ENCODE measurements around the gene APOM. TPM values are rescaled to one million over a fixed set of nuclear protein-coding genes. Genes with fewer than 3 reads are reported as not detected.

APOM gene
- polyA plus RNA-seq, 3 donors, result 4.2 to 8.3 (median 4.8) TPM

- WGBS (ENCODE audit: insufficient coverage), result 50% methylated on average over 6 of the region's 7 CpGs
- H3K27ac Mint-ChIP-seq, result peak overlapping the region; percentile 99 to 100 (median 99)
- peaks cover 29% of the 10 kb centered on the region for H3K4me1 Mint-ChIP-seq
Observed at GRCh38 chr6:31701666-31702404, 46.1 kb downstream of the APOM start.

DNA sequence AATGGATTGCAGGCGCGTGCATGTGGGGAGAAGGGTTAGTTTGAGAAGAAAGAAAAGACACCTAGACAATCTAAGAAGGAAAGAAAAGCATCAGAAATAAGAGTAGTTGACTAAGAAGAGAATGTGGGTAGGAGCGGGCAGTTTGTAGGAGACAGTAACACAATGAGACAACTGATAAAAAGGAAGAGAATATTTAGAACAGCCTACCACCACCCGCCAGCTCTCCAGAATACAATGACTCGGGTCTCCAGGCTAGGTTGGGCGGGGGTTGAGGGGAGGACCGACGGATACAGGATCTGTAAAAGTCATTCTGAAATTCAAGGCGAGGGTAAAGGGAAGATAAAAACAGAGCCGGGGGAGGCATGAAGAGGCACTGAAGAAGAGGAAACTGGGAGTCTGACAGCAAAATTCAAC, 46.7 kb downstream of the APOM start:
- H3K9me3 ChIP-seq (replicated peaks in 1 of 2; ENCODE audit: control insufficient read depth in 1 of 2, insufficient read depth in 1 of 2, low read length in 2 of 2), result no peaks in the 10 kb centered on the region
- peaks cover 20 to 26% of the 10 kb centered on the region in 2 donors for H3K4me1 ChIP-seq (ENCODE audit: control insufficient read depth in 1 of 2, insufficient read depth in 2 of 2, low read length in 2 of 2)
- H3K27ac Mint-ChIP-seq, result peak overlapping the region; percentile 99 to 100 (median 99)
- intact Hi-C loops (cut with micrococcal nuclease), result loop anchor here in 1 of 2 donors (2.0 to 5.0 kb wide), 2 partner anchors 24 to 35 kb away; partner anchors contain the start of genes CSNK2B and LY6G5B
- H3K4me1 Mint-ChIP-seq, result peaks cover 27% of the 10 kb centered on the region
- peak overlapping the region; percentile 98 to 100 for H3K4me3 Mint-ChIP-seq
- H3K79me2 ChIP-seq (ENCODE audit: insufficient read depth, low read length), result peaks cover 51% of the 10 kb centered on the region
- H3K27me3 ChIP-seq (ENCODE audit: control insufficient read depth in 2 of 2, insufficient read depth in 2 of 2, low read length in 2 of 2), result no peaks in the 10 kb centered on the region
- H3K27ac ChIP-seq (ENCODE audit: low read depth in 1 of 2, low read length in 2 of 2), result peak overlapping the region; percentile 94 to 96
- H3K36me3 Mint-ChIP-seq, result peaks cover 21 to 37% of the 10 kb centered on the region in 2 donors
- peak overlapping the region; percentile 85 for H3K4me2 ChIP-seq (replicated peaks; ENCODE audit: extremely low read depth, low read length, poor library complexity, severe bottlenecking)
- H3K4me3 ChIP-seq (replicated peaks in 1 of 3; ENCODE audit: low read depth in 2 of 3, low read length in 3 of 3), result peak overlapping the region; percentile 92 to 98 (median 97)
- H2AFZ ChIP-seq (ENCODE audit: insufficient read depth, low read depth, low read length, poor library complexity, severe bottlenecking), result peak overlapping the region; percentile 76
- no peaks in the 10 kb centered on the region for H3K9me3 Mint-ChIP-seq
- peaks cover 31% of the 10 kb centered on the region for H4K20me1 ChIP-seq (ENCODE audit: insufficient read depth, low read length)
- peaks cover 0 to 1% (median 0%) of the 10 kb centered on the region in 3 donors for H3K27me3 Mint-ChIP-seq (ENCODE audit: low read depth in 3 of 3)
- TF ChIP-seq, protein P1, sequence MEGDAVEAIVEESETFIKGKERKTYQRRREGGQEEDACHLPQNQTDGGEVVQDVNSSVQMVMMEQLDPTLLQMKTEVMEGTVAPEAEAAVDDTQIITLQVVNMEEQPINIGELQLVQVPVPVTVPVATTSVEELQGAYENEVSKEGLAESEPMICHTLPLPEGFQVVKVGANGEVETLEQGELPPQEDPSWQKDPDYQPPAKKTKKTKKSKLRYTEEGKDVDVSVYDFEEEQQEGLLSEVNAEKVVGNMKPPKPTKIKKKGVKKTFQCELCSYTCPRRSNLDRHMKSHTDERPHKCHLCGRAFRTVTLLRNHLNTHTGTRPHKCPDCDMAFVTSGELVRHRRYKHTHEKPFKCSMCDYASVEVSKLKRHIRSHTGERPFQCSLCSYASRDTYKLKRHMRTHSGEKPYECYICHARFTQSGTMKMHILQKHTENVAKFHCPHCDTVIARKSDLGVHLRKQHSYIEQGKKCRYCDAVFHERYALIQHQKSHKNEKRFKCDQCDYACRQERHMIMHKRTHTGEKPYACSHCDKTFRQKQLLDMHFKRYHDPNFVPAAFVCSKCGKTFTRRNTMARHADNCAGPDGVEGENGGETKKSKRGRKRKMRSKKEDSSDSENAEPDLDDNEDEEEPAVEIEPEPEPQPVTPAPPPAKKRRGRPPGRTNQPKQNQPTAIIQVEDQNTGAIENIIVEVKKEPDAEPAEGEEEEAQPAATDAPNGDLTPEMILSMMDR (IDR thresholded peaks at IDR 0.05), result no peak
- peak overlapping the region; percentile 82 for H3K9ac ChIP-seq (ENCODE audit: insufficient read depth, low read length, poor library complexity, severe bottlenecking)
- peak in 1 of 3 donors; percentile 27 for DNase-seq
- peaks cover 19 to 39% of the 10 kb centered on the region in 2 donors for H3K36me3 ChIP-seq (replicated peaks in 1 of 2; ENCODE audit: control insufficient read depth in 1 of 2, insufficient read depth in 2 of 2, low read length in 2 of 2)
- WGBS (ENCODE audit: insufficient coverage), result 0% methylated on average over 5 of the region's 10 CpGs

More at GRCh38 chr6:31701666-31702404, 46.1 kb downstream of the APOM start:
- Histone ChIP-seq H2AFZ (ENCODE audit: insufficient read depth, low read depth, low read length, poor library complexity, severe bottlenecking) (peak overlapping the region; percentile 76), H3K4me1 (ENCODE audit: control insufficient read depth in 1 of 2, insufficient read depth in 2 of 2, low read length in 2 of 2) (peaks cover 20 to 26% of the 10 kb centered on the region in 2 donors), H3K9ac (ENCODE audit: insufficient read depth, low read length, poor library complexity, severe bottlenecking) (peak overlapping the region; percentile 82), H3K36me3 (replicated peaks in 1 of 2; ENCODE audit: control insufficient read depth in 1 of 2, insufficient read depth in 2 of 2, low read length in 2 of 2) (peaks cover 20 to 44% of the 10 kb centered on the region in 2 donors), H3K27me3 (ENCODE audit: control insufficient read depth in 2 of 2, insufficient read depth in 2 of 2, low read length in 2 of 2) (no peaks in the 10 kb centered on the region), H3K9me3 (replicated peaks in 1 of 2; ENCODE audit: control insufficient read depth in 1 of 2, insufficient read depth in 1 of 2, low read length in 2 of 2) (no peaks in the 10 kb centered on the region), H3K4me3 (replicated peaks in 1 of 3; ENCODE audit: low read depth in 2 of 3, low read length in 3 of 3) (peak overlapping the region; percentile 92 to 98 (median 97)), H3K27ac (ENCODE audit: low read depth in 1 of 2, low read length in 2 of 2) (peak overlapping the region in 1 of 2 donors; percentile 96), H4K20me1 (ENCODE audit: insufficient read depth, low read length) (peaks cover 34% of the 10 kb centered on the region), H3K4me2 (replicated peaks; ENCODE audit: extremely low read depth, low read length, poor library complexity, severe bottlenecking) (peak overlapping the region; percentile 85), H3K79me2 (ENCODE audit: insufficient read depth, low read length) (peaks cover 53% of the 10 kb centered on the region)
- Mint-ChIP-seq H3K9me3 (no peaks in the 10 kb centered on the region), H3K4me3 (peak overlapping the region; percentile 98 to 100), H3K36me3 (peaks cover 27 to 43% of the 10 kb centered on the region in 2 donors), H3K27me3 (ENCODE audit: low read depth in 3 of 3) (peaks cover 0 to 1% (median 0%) of the 10 kb centered on the region in 3 donors)
- TF ChIP-seq, protein P1 (IDR thresholded peaks at IDR 0.05), result no peak
- intact Hi-C loops (cut with micrococcal nuclease), result loop anchor here in 1 of 2 donors (2.0 to 5.0 kb wide), 2 partner anchors 25 to 35 kb away; partner anchors contain the start of genes CSNK2B and LY6G5B
- no peak for DNase-seq
